Endothelial cell of umbilical vein (primary cell): ENCODE results near the gene NUDT14. TPM values are rescaled to one million over a fixed set of nuclear protein-coding genes. Genes with fewer than 3 reads are reported as not detected.

Experiments
- BruUV-seq: library from RNA; stranded (reverse); fragments of 400-500 nt; replicated peaks from 2 replicates; lab custom pipeline; 2021; lab: Mats Ljungman, UMichigan
- CTCF ChIA-PET: fragments of 300-600, 350-600 bp; sonication (Branson Sonifier 250); formaldehyde crosslinking; loops from one replicate; lab custom pipeline; 2021; ENCODE audit warnings: antibody characterized with exemption, inconsistent platforms; lab: Charles Lee
- POLR2A ChIA-PET: fragments of 300-600, 350-600 bp; sonication (Branson Sonifier 250); formaldehyde crosslinking; loops from one replicate; lab custom pipeline; 2021; ENCODE audit warnings: antibody characterized with exemption, inconsistent platforms; lab: Charles Lee
- DNase-seq: peaks from one replicate; pipeline ENCODE4 v3.0.0-alpha.2; 2011; ENCODE audit warnings: low read depth, low spot score
- FAIRE-seq: peaks from 2 replicates; lab custom pipeline; 2011; peaks lifted over from hg19 to GRCh38; lab: Jason Lieb, UNC
- H2AFZ ChIP-seq: 2 replicates; pipeline ENCODE4 v1.6.0; 2012; ENCODE audit warnings: low read depth, low read length, control low read depth, inconsistent platforms
- H3K27ac ChIP-seq: 2 replicates; pipeline ENCODE4 v1.5.1; 2011; ENCODE audit warnings: low read depth, mild to moderate bottlenecking, control low read depth, low read length, moderate library complexity; ENCODE audit not compliant: insufficient read depth
- H3K27me3 ChIP-seq, 2 experiments: 2 replicates each; pipeline versions ENCODE4 v1.6.0 to v1.6.1; 2011; ENCODE audit warnings: low read length in 2 of 2, mixed read lengths in 1 of 2; ENCODE audit not compliant: control insufficient read depth in 2 of 2, insufficient read depth in 2 of 2
- H3K36me3 ChIP-seq, 2 experiments: 2 replicates in 1 of 2; 3 replicates in 1 of 2; pipeline ENCODE4 v1.5.1; 2011; ENCODE audit warnings: low read length in 2 of 2, mild to moderate bottlenecking in 1 of 2, moderate library complexity in 1 of 2; ENCODE audit not compliant: control insufficient read depth in 2 of 2, insufficient read depth in 2 of 2; ENCODE audit errors: extremely low read depth in 1 of 2
- H3K4me1 ChIP-seq: 3 replicates; pipeline ENCODE4 v1.5.1; 2011; ENCODE audit warnings: mild to moderate bottlenecking, low read length; ENCODE audit not compliant: control insufficient read depth, insufficient read depth; ENCODE audit errors: extremely low read depth
- H3K4me2 ChIP-seq: 2 replicates; pipeline ENCODE4 v1.6.1; 2011; ENCODE audit warnings: low read length, control low read depth, mixed read lengths; ENCODE audit not compliant: insufficient read depth
- H3K4me3 ChIP-seq, 3 experiments: fragments of 200-600 bp in 1 of 3; sonication (generic), shearing (Covaris generic) in 1 of 3; replicated peaks in 1 of 3; 2 replicates each; pipeline ENCODE4 v1.5.1; 2011 to 2016; ENCODE audit warnings: control low read depth in 3 of 3, low read length in 3 of 3, mild to moderate bottlenecking in 2 of 3, inconsistent platforms in 1 of 3, low read depth in 1 of 3, moderate library complexity in 1 of 3; ENCODE audit not compliant: insufficient read depth in 1 of 3
- H3K79me2 ChIP-seq: 2 replicates; pipeline ENCODE4 v1.6.0; 2012; ENCODE audit warnings: low read length, inconsistent platforms; ENCODE audit not compliant: control insufficient read depth, insufficient read depth
- H3K9ac ChIP-seq: replicated peaks from 2 replicates; pipeline ENCODE3; 2011; ENCODE audit warnings: low read length, control low read depth; ENCODE audit not compliant: insufficient read depth; ENCODE audit errors: extremely low read depth
- H3K9me1 ChIP-seq: replicated peaks from 3 replicates; pipeline ENCODE4 v1.6.0; 2011; ENCODE audit warnings: mild to moderate bottlenecking, low read length; ENCODE audit not compliant: control insufficient read depth, insufficient read depth; ENCODE audit errors: extremely low read depth
- H3K9me3 ChIP-seq: replicated peaks from 2 replicates; pipeline ENCODE4 v1.5.1; 2012; ENCODE audit warnings: low read length, inconsistent platforms; ENCODE audit not compliant: control insufficient read depth, insufficient read depth
- H4K20me1 ChIP-seq: replicated peaks from 2 replicates; pipeline ENCODE3; 2011; ENCODE audit warnings: mild to moderate bottlenecking, low read length; ENCODE audit not compliant: control insufficient read depth, insufficient read depth; ENCODE audit errors: extremely low read depth
- CTCF ChIP-seq, 2 donors: IDR thresholded peaks; 1 replicate in 1 of 2; 2 replicates in 1 of 2; pipeline ENCODE4 v1.5.1; 2011; ENCODE audit warnings: low read length in 2 of 2, mild to moderate bottlenecking in 2 of 2, moderate library complexity in 2 of 2, control low read depth in 1 of 2, inconsistent platforms in 1 of 2, low read depth in 1 of 2; ENCODE audit not compliant: insufficient read depth in 1 of 2; ENCODE audit errors: extremely low read depth in 1 of 2
- GATA2 ChIP-seq: IDR thresholded peaks from 2 replicates; pipeline ENCODE4 v1.7.0; 2011; ENCODE audit warnings: low read depth, mild to moderate bottlenecking, moderate library complexity, mixed read lengths, low read length; ENCODE audit not compliant: insufficient read length, insufficient read depth
- POLR2AphosphoS5 ChIP-seq: IDR thresholded peaks from 2 replicates; pipeline ENCODE4 v1.6.1; 2012; ENCODE audit warnings: low read depth, mild to moderate bottlenecking, control low read depth, low read length, moderate library complexity; ENCODE audit not compliant: insufficient read depth
- dilution Hi-C: fragments of 300-500 bp; cut with MboI; formaldehyde crosslinking; loops from one replicate; pipeline ENCODE4 v1.15.0; 2019; ENCODE audit warnings: low sequenced_read_pairs; ENCODE audit not compliant: extremely low pct_ligation_motif_present
- intact Hi-C: fragments of 100-400 bp; cut with micrococcal nuclease; formaldehyde crosslinking; loops from one replicate; pipeline ENCODE4 v1.10.0; 2022
- polyA plus RNA-seq, 4 experiments: library from polyadenylated mRNA; depleted of rRNA in 3 of 4; stranded (reverse) in 3 of 4; unstranded in 1 of 4; fragments of >200 nt; gene quantifications; 2 replicates each; pipeline versions ENCODE4 v1.2.1 to v1.2.3, GENCODE V29; 2011 to 2012; ENCODE audit warnings: missing spikeins in 1 of 4
- total RNA-seq: library from RNA; stranded (reverse); gene quantifications from 2 replicates; pipeline ENCODE4 v1.2.3, GENCODE V29; 2021

The NUDT14 gene
- total and polyA plus RNA-seq, 2 donors (not counting 3 experiments of a cell fraction or from before 2014, with no cell fraction given): 97.7 to 103 TPM

- Histone ChIP-seq H3K9me3 (no peaks in the 10 kb centered on the region), H3K27me3 (no peaks in the 10 kb centered on the region), H3K27ac (peak overlapping the region; percentile 87), H3K4me3 (no peak overlapping the region), H3K36me3 (no peaks in the 10 kb centered on the region), H2AFZ (no peak overlapping the region), H4K20me1 (no peaks in the 10 kb centered on the region), H3K4me1 (peaks cover 58% of the 10 kb centered on the region), H3K4me2 (peak overlapping the region; percentile 11), H3K9ac (peak overlapping the region; percentile 66), H3K9me1 (no peaks in the 10 kb centered on the region), H3K79me2 (no peaks in the 10 kb centered on the region)
- DNase-seq (peak; percentile 57), FAIRE-seq (peak; percentile 85)
- CTCF ChIA-PET: interaction anchor here (0.8 to 9.7 kb wide), 8 partner anchors 9 to 158 kb away, joined by 3 to 94 read pairs (median 6); partner anchors contain the start of genes JAG2 and NUDT14
- dilution Hi-C loops: no loop called here
- intact Hi-C loops: loop anchor here (1.0 kb wide), 2 partner anchors 20 to 25 kb away; no protein-coding TSS in a partner anchor
- no TSS peak for BruUV-seq
- TF ChIP-seq CTCF (IDR thresholded peaks at IDR 0.05; ENCODE audit: extremely low read depth in 1 of 2, insufficient read depth in 1 of 2, low read depth in 1 of 2, low read length in 2 of 2) (peak in 1 of 2 donors; percentile 1), GATA2 (no peak), POLR2AphosphoS5 (peak; percentile 11)
- POLR2A ChIA-PET: interaction anchor here (1.7 kb wide), 1 partner anchor 25 kb away, joined by 4 read pairs; the partner anchor contains the start of gene JAG2
Observed at GRCh38 chr14:105193916-105194782, 13.0 kb upstream of the NUDT14 start.
